HL-60 (cell line): ENCODE data around the gene ATP11A.

Experiments used
- CTCF ChIP-seq: IDR thresholded peaks from one replicate; pipeline ENCODE4 v1.5.1; 2011; ENCODE audit warnings: low read length, control low read depth, inconsistent platforms; ENCODE audit not compliant: insufficient read depth
- GABPA ChIP-seq: IDR thresholded peaks from 2 replicates; pipeline ENCODE4 v1.6.1; 2012; ENCODE audit warnings: low read depth
- POLR2AphosphoS5 ChIP-seq: IDR thresholded peaks from 2 replicates; pipeline ENCODE4 v1.6.1; 2012; ENCODE audit warnings: low read depth
- SPI1 ChIP-seq: IDR thresholded peaks from 2 replicates; pipeline ENCODE4 v1.6.1; 2012; ENCODE audit warnings: low read depth, mild to moderate bottlenecking, borderline replicate concordance

- TF ChIP-seq CTCF = no peak
- TF ChIP-seq GABPA = no peak
- TF ChIP-seq POLR2AphosphoS5 = no peak
- TF ChIP-seq SPI1 = no peak
Observed at GRCh38 chr13:112875627-112876026, 185.8 kb downstream of the ATP11A start.
